Ovary (tissue), 9 donors: ENCODE measurements around the gene CREBRF. TPM values are rescaled to one million over a fixed set of nuclear protein-coding genes. Genes with fewer than 3 reads are reported as not detected.
A peak's percentile ranks its signal among the peaks of the same experiment; 100 is the strongest.
"Not testable (repeated sequence)": the region's sequence is repeated elsewhere in the genome, so short reads cannot be mapped to it uniquely, and the experiment has no call there.

Source experiments
- DNase-seq, 5 donors: peaks; one replicate each; pipeline ENCODE4 v3.0.0-alpha.2; 2019 to 2020
- H3K27ac ChIP-seq, 2 donors: fragments of 200-600 bp; one replicate each; pipeline versions ENCODE4 v1.5.1 to v1.8.0; 2019 to 2022
- H3K27me3 ChIP-seq: fragments of 200-600 bp; one replicate; pipeline ENCODE4 v1.8.0; 2022
- H3K36me3 ChIP-seq: fragments of 200-600 bp; sonication (generic); one replicate; pipeline ENCODE4 v1.5.1; 2019
- H3K4me1 ChIP-seq: one replicate; pipeline ENCODE4 v1.8.1; 2013; ENCODE audit warnings: mild to moderate bottlenecking, moderate library complexity; ENCODE audit not compliant: insufficient read depth
- H3K4me3 ChIP-seq: fragments of 200-600 bp; sonication (generic); one replicate; pipeline ENCODE4 v1.5.1; 2017
- H3K9me3 ChIP-seq, 2 donors: fragments of 200-600 bp in 1 of 2; sonication (generic) in 1 of 2; one replicate each; pipeline versions ENCODE4 v1.5.1 to v1.8.1; 2013 to 2019; ENCODE audit warnings: mild to moderate bottlenecking in 1 of 2, moderate library complexity in 1 of 2
- CTCF ChIP-seq, 3 donors: fragments of 450-650 bp in 2 of 3; fragments of 200-600 bp in 1 of 3; IDR thresholded peaks; one replicate each; pipeline versions ENCODE4 v1.5.1 to v1.8.0; 2016 to 2022; ENCODE audit warnings: antibody characterized with exemption in 3 of 3, mild to moderate bottlenecking in 1 of 3
- EP300 ChIP-seq: sonication (generic); formaldehyde crosslinking; IDR thresholded peaks from one replicate; pipeline ENCODE4 v1.6.1; 2017; ENCODE audit warnings: antibody characterized with exemption
- POLR2A ChIP-seq: fragments of 450-650 bp; IDR thresholded peaks from one replicate; pipeline ENCODE4 v1.6.1; 2017; ENCODE audit warnings: antibody characterized with exemption, mild to moderate bottlenecking, moderate library complexity
- WGBS, 3 donors: extraction: QIAGEN DNeasy Blood & Tissue Kit in 1 of 3; methylation state at CpG; one replicate each; pipeline versions ENCODE4 v1.1.5 to v1.1.7; 2013 to 2017; 5-methylcytosine and 5-hydroxymethylcytosine counted together
- intact Hi-C, 4 donors: fragments of 100-400 bp; cut with DNase I; formaldehyde crosslinking; loops; one replicate each; pipeline versions ENCODE4 v1.11.0 to v1.15.1; 2022 to 2023
- polyA plus RNA-seq, 2 donors: library from polyadenylated mRNA; stranded (reverse); fragments of 200-250 nt in 1 of 2; fragments of 350-450 nt in 1 of 2; fragmentation: Illumina TruSeq in 1 of 2; extraction: RNeasy Lipid Tissue Mini Kit (QIAGEN cat#74804) in 1 of 2; gene quantifications; one replicate each; pipeline ENCODE4 v1.2.3, GENCODE V29; 2013 to 2014
- total RNA-seq, 7 donors: library from RNA; depleted of rRNA in 2 of 7; stranded (reverse); fragments of >200 nt in 2 of 7; fragmentation: NEBNext Ultra II Directional in 3 of 7; extraction: Animal tissue kit (Norgen Biotek cat#: 25700) in 3 of 7; gene quantifications; one replicate each; pipeline versions ENCODE4 v1.1.0 to v1.2.4, GENCODE V29; 2016 to 2023
- donor health status: DM: no; HTN: no; CAD: no; lungs with moderate emphysema.
- donor health status: DM: no; HTN: no; CAD: no.
- donor health status: Bipolar disorder and iron deficiency.
- donor health status: DM: yes; HTN: yes; CAD: no.
- donor health status: DM: no; HTN: no; CAD: no.
- donor health status: DM: yes; HTN: yes; CAD: no.

The CREBRF gene
- total and polyA plus RNA-seq, 9 donors: 12.3 to 45.9 (median 31.3) TPM

GRCh38 chr5:173020643-173021042 lies 35.5 kb upstream of the CREBRF start:
- Histone ChIP-seq H3K27ac (peak overlapping the region in 1 of 2 donors; percentile 47), H3K4me1 (peaks cover 12% of the 10 kb centered on the region), H3K27me3 (no peaks in the 10 kb centered on the region), H3K4me3 (no peak overlapping the region), H3K9me3 (no peaks in the 10 kb centered on the region), H3K36me3 (no peaks in the 10 kb centered on the region)
- TF ChIP-seq POLR2A (no peak), EP300 (no peak), CTCF (IDR thresholded peaks at IDR 0.05) (no peak)
- peak in 4 of 5 donors; percentile 14 to 55 (median 34) for DNase-seq
- intact Hi-C loops: no loop called here
- 10 to 31% (median 14%) methylated on average over 9 of the region's 9 CpGs for WGBS, 3 donors

- 74 to 87% (median 74%) methylated on average over 6 of the region's 6 CpGs for WGBS, 3 donors
- Histone ChIP-seq H3K4me1 (peaks cover 11% of the 10 kb centered on the region), H3K27ac (no peak overlapping the region), H3K27me3 (no peaks in the 10 kb centered on the region), H3K4me3 (no peak overlapping the region), H3K9me3 (no peaks in the 10 kb centered on the region), H3K36me3 (no peaks in the 10 kb centered on the region)
- DNase-seq: no peak
- intact Hi-C loops: no loop called here
- TF ChIP-seq POLR2A (no peak), EP300 (no peak), CTCF (IDR thresholded peaks at IDR 0.05) (no peak)
Measured at GRCh38 chr5:173025651-173026050, 30.5 kb upstream of the CREBRF start.

GRCh38 chr5:173027905-173028304 lies 28.2 kb upstream of the CREBRF start:
- 86 to 89% (median 88%) methylated on average over 7 of the region's 7 CpGs for WGBS, 3 donors
- no peak overlapping the region for H3K4me3 ChIP-seq
- H3K27me3 ChIP-seq: no peaks in the 10 kb centered on the region
- no peaks in the 10 kb centered on the region for H3K9me3 ChIP-seq
- peaks cover 8% of the 10 kb centered on the region for H3K4me1 ChIP-seq
- TF ChIP-seq POLR2A (no peak), EP300 (no peak)
- intact Hi-C loops: no loop called here
- no peaks in the 10 kb centered on the region for H3K36me3 ChIP-seq
- DNase-seq: no peak
- H3K27ac ChIP-seq: no peak overlapping the region

GRCh38 chr5:173028811-173029327 lies 27.3 kb upstream of the CREBRF start:
- 51 to 57% (median 54%) methylated on average over 4 of the region's 4 CpGs for WGBS, 3 donors
- Histone ChIP-seq H3K4me1 (peaks cover 8% of the 10 kb centered on the region), H3K27me3 (no peaks in the 10 kb centered on the region), H3K36me3 (no peaks in the 10 kb centered on the region), H3K9me3 (no peaks in the 10 kb centered on the region), H3K27ac (peak overlapping the region in 1 of 2 donors; percentile 43), H3K4me3 (no peak overlapping the region)
- no peak for DNase-seq
- intact Hi-C loops: no loop called here
- no peak for TF ChIP-seq POLR2A
- no peak for TF ChIP-seq CTCF (IDR thresholded peaks at IDR 0.05)
- no peak for TF ChIP-seq EP300

- no peak for DNase-seq
Measured at GRCh38 chr5:173029499-173029921, 26.6 kb upstream of the CREBRF start.

GRCh38 chr5:173032096-173032495 lies 24.1 kb upstream of the CREBRF start:
- H3K36me3 ChIP-seq, H3K9me3 ChIP-seq, H3K4me3 ChIP-seq, H3K27me3 ChIP-seq, intact Hi-C loops, DNase-seq, H3K27ac ChIP-seq: not testable (repeated sequence)
- 96 to 98% (median 97%) methylated on average over 3 of the region's 3 CpGs for WGBS, 3 donors
- peaks cover 22% of the 10 kb centered on the region for H3K4me1 ChIP-seq

More at GRCh38 chr5:173029499-173029921, 26.6 kb upstream of the CREBRF start:
- intact Hi-C loops: no loop called here
- H3K27ac ChIP-seq: peak overlapping the region in 1 of 2 donors; percentile 66
- no peaks in the 10 kb centered on the region for H3K9me3 ChIP-seq
- 5 to 18% (median 6%) methylated on average over 5 of the region's 5 CpGs for WGBS, 3 donors
- no peak overlapping the region for H3K4me3 ChIP-seq
- no peaks in the 10 kb centered on the region for H3K36me3 ChIP-seq
- no peaks in the 10 kb centered on the region for H3K27me3 ChIP-seq
- TF ChIP-seq POLR2A (no peak), CTCF (IDR thresholded peaks at IDR 0.05) (no peak), EP300 (no peak)
- peaks cover 11% of the 10 kb centered on the region for H3K4me1 ChIP-seq
